Lower lobe of right lung (tissue), 2 donors: ENCODE measurements around the gene GABRA5. TPM values are rescaled to one million over a fixed set of nuclear protein-coding genes. Genes with fewer than 3 reads are reported as not detected.
"Not testable (repeated sequence)": the region's sequence is repeated elsewhere in the genome, so short reads cannot be mapped to it uniquely, and the experiment has no call there.

ENCODE experiments used
- ATAC-seq, 2 donors: fragments of 200-7000 bp; cut with Tn5 transposase; one replicate each; pipeline ENCODE4 v1.9.1; 2020 to 2022; ENCODE audit warnings: mild to moderate bottlenecking in 2 of 2, moderate library complexity in 2 of 2
- DNase-seq: peaks from one replicate; pipeline ENCODE4 v3.0.0-alpha.2; 2020
- H3K27ac ChIP-seq: fragments of 200-600 bp; one replicate; pipeline ENCODE4 v1.8.0; 2022
- H3K27me3 ChIP-seq: fragments of 200-600 bp; one replicate; pipeline ENCODE4 v1.8.0; 2022; ENCODE audit warnings: low read depth
- H3K36me3 ChIP-seq: fragments of 200-600 bp; one replicate; pipeline ENCODE4 v1.8.0; 2022; ENCODE audit warnings: mild to moderate bottlenecking
- H3K4me1 ChIP-seq: fragments of 200-600 bp; one replicate; pipeline ENCODE4 v1.8.0; 2022
- H3K4me3 ChIP-seq: fragments of 200-600 bp; one replicate; pipeline ENCODE4 v1.8.0; 2022; ENCODE audit warnings: mild to moderate bottlenecking
- H3K9me3 ChIP-seq: fragments of 200-600 bp; one replicate; pipeline ENCODE4 v1.8.0; 2022
- intact Hi-C: fragments of 100-400 bp; cut with DNase I; formaldehyde crosslinking; loops from one replicate; pipeline ENCODE4 v1.11.0; 2022
- long read RNA-seq: library from polyadenylated mRNA; unstranded; transcript quantifications from one replicate; pipeline ENCODE4 v2.0.0, GENCODE V29; 2021
- total RNA-seq: library from RNA; stranded (reverse); fragmentation: NEBNext Ultra II Directional; extraction: Animal tissue kit (Norgen Biotek cat#: 25700); gene quantifications from one replicate; pipeline ENCODE4 v1.2.1, GENCODE V29; 2021
- TF ChIP-seq, protein P1 (sequence below): fragments of 200-600 bp; IDR thresholded peaks from one replicate; pipeline ENCODE4 v1.8.0; 2022; ENCODE audit warnings: antibody characterized with exemption, mild to moderate bottlenecking
- donor health status: DM: no; HTN: yes; CAD: no; lungs with severe emphysema.

The GABRA5 gene
- not detected for total RNA-seq
- long read RNA-seq, result 0 reads

DNA sequence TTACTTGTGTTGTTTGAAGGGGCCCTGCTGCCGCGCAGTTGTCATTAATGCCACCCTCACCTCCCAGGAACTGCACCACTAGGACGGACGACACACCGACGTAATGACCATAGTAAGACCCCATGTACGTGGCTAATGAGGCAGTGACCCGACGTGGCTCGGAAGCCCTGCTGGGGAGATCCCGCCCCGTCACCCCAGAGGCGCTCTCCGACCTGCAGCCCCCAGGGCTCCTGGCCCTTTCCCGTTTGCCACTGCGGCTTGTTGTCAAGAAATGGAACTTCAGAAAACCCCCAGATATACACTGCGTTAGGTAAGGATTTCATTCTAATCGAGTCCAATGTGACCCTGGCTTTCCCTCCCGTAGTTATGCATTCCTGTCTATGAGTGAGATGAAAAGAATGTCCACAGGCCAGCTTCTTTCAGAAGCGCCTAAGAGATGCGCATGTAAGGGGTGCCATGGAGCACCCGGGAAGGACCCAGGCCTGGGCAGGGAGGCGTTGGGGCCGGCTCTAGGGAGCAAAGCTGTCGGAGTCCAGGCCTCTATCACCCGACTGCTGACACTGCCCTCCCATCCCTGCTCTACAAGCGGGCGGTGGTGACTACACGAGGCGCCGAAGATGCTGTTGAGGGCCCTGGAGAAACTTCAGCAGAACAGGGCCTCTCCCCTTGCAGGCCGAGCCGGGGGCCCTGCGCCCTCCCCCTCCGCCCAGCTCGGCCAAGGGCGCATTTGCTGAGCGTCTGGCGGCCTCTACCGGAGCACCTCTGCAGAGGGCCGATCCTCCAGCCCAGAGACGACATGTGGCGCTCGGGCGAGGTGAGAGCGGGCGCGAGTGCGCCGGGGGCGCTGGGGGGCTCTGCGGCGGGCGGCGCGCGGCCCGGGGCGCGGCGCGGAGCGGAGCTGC, at the start of gene GABRA5:
Gene GABRA5, plus strand, starts transcription at position 765 of the 902 bp plus-strand sequence. CDS start 2,187 bp downstream, outside the sequence.
- intact Hi-C loops, result no loop called here
- no peak within 1 kb of the TSS for H3K27ac ChIP-seq
- H3K36me3 ChIP-seq, result no peaks in the 10 kb centered on the region
- H3K4me1 ChIP-seq, result no peaks in the 10 kb centered on the region
- peaks cover 47% of the 10 kb centered on the region for H3K27me3 ChIP-seq
- H3K4me3 ChIP-seq, result no peak within 1 kb of the TSS
- ATAC-seq, result peak in 1 of 2 donors; percentile 18
- H3K9me3 ChIP-seq, result no peaks in the 10 kb centered on the region
- DNase-seq, result no peak
- TF ChIP-seq, protein P1, sequence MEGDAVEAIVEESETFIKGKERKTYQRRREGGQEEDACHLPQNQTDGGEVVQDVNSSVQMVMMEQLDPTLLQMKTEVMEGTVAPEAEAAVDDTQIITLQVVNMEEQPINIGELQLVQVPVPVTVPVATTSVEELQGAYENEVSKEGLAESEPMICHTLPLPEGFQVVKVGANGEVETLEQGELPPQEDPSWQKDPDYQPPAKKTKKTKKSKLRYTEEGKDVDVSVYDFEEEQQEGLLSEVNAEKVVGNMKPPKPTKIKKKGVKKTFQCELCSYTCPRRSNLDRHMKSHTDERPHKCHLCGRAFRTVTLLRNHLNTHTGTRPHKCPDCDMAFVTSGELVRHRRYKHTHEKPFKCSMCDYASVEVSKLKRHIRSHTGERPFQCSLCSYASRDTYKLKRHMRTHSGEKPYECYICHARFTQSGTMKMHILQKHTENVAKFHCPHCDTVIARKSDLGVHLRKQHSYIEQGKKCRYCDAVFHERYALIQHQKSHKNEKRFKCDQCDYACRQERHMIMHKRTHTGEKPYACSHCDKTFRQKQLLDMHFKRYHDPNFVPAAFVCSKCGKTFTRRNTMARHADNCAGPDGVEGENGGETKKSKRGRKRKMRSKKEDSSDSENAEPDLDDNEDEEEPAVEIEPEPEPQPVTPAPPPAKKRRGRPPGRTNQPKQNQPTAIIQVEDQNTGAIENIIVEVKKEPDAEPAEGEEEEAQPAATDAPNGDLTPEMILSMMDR, result no peak

DNA sequence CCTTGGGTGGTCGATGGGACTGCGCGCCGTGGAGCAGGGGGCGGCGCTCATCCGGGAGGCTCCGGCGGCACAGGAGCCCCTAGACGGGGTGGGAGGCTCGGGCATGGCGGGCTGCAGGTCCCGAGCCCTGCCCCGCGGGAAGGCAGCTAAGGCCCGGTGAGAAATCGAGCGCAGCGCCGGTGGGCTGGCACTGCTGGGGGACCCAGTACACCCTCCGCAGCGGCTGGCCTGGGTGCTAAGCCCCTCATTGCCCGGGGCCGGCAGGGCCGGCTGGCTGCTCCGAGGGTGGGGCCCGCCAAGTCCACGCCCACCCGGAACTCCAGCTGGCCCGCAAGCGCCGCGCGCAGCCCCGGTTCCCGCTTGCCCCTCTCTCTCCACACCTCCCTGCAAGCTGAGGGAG, 35.7 kb upstream of the GABRA5 start:
- DNase-seq, H3K9me3 ChIP-seq, H3K36me3 ChIP-seq, H3K27me3 ChIP-seq, H3K4me1 ChIP-seq, ATAC-seq, intact Hi-C loops, H3K4me3 ChIP-seq, H3K27ac ChIP-seq: not testable (repeated sequence)

DNA sequence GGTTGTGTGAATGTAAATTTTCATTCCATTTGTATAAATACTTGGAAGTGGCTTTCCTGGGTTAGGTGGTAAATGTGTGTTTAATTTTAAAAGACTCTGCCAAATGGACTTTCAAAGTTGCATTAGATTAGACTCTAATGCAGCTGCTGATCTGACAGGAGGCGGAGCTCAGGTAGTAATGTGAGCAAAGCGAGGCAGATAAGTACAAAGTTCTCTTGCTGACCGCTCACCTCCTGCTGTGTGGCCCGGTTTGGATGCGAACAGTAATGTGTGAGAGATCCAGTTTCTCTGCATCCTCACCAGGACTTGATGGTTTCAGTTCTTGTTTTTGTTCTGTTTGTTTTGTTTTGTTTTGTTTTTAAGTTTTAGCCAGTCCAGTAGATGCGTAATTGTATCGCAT, 34.9 kb upstream of the GABRA5 start:
- no peak for DNase-seq
- Histone ChIP-seq H3K27ac (no peak overlapping the region), H3K4me1 (no peaks in the 10 kb centered on the region), H3K27me3 (no peaks in the 10 kb centered on the region), H3K36me3 (no peaks in the 10 kb centered on the region), H3K4me3 (no peak overlapping the region), H3K9me3 (no peaks in the 10 kb centered on the region)
- no peak for ATAC-seq
- TF ChIP-seq, protein P1, result no peak
- intact Hi-C loops, result no loop called here

DNA sequence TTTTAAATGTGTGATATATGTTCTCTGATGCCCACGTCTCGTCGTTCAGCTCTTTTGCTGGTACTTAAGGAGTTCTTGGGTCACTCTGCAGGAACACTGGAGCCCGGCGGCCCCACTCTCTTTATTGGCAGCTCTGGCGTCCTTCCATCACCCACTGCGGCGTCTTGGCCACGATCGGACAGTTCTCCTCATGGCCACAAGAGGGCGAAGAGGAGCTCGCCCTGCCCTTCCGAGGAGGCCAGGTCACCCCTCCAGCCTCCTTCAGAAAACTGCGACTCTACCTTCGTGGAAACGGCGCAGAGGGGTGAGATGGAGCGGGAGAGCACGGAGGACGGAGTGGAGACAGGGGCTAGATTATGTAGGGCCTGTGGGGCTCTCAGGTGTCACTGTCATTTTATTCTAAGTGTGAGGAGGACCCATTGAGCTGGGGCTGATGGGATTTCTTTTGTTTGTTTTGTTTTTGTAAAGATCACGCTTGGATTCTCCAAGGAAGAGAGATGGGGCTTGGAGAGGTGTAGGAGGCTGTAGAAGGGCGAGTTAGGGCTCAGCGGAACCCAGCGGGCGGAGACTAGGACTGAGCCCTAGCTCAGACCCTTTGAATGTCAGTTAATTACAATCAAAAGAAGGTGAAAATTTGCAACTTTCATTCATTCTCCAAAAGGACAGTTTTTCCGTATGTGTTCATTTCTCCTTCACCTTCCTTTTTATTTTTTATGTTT, 28.0 kb upstream of the GABRA5 start:
- no peak overlapping the region for H3K27ac ChIP-seq

DNA sequence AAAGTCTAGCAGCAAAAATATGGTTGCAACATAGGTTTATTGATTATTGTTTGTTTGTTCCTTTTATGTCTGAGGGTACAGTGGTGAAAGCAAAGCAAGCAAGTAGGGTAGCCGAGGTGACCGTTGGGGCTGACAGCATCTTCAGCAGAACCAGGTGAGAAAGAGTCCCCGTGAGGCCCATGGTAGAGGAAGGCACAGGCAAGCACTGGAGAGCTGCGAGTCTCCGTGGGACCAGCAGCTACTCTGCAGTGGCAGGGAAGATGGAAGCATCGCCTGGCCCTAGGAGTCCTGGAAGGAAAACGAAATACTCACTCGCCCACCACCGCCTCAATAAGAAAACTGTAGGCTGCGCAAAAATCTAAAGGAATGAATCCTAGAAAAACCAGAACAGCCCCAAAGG, 25.3 kb upstream of the GABRA5 start:
- TF ChIP-seq, protein P1, result no peak
- no peaks in the 10 kb centered on the region for H3K36me3 ChIP-seq
- no peaks in the 10 kb centered on the region for H3K27me3 ChIP-seq
- intact Hi-C loops, result loop anchor here (10.0 kb wide), 1 partner anchor 57 kb away; no protein-coding TSS in a partner anchor
- H3K4me1 ChIP-seq, result no peaks in the 10 kb centered on the region
- H3K9me3 ChIP-seq, result no peaks in the 10 kb centered on the region
- H3K4me3 ChIP-seq, result no peak overlapping the region
- DNase-seq (no peak), ATAC-seq (no peak)
- H3K27ac ChIP-seq, result no peak overlapping the region

More for the DNA sequence above, 28.0 kb upstream of the GABRA5 start:
- TF ChIP-seq, protein P1, result peak; percentile 35
- Histone ChIP-seq H3K4me3 (no peak overlapping the region), H3K36me3 (no peaks in the 10 kb centered on the region), H3K4me1 (no peaks in the 10 kb centered on the region), H3K27me3 (no peaks in the 10 kb centered on the region), H3K9me3 (no peaks in the 10 kb centered on the region)
- no peak for DNase-seq
- intact Hi-C loops, result no loop called here
- no peak for ATAC-seq
